K562 treated with DMSO at 1 percent for 12 hours (cell line): ENCODE results near the gene TMSB4X. TPM values are rescaled to one million over a fixed set of nuclear protein-coding genes. Genes with fewer than 3 reads are reported as not detected.

Experiments
- total RNA-seq: library from RNA; unstranded; fragments of 300-600 nt; gene quantifications from 2 replicates; pipeline ENCODE4 v1.2.3, GENCODE V29; 2022; ENCODE audit not compliant: insufficient read depth

The TMSB4X gene
- 3,042 and 3,642 TPM in 2 replicates for total RNA-seq

GRCh38 chrX:12974796-12975669 lies at the start of gene TMSB4X:
Gene TMSB4X (plus strand): TSS chrX:12975110.

Other genes starting within 250 kb of the TMSB4X start
- 10.4 and 29.7 TPM in 2 replicates for gene PRPS2, start 183.7 kb upstream of the TMSB4X start, total RNA-seq
- gene TLR7, start 108.0 kb upstream of the TMSB4X start, total RNA-seq, result 0.44 TPM in 1 of 2 replicates, not detected in the other
- not detected in 2 replicates for gene TLR8, start 68.5 kb upstream of the TMSB4X start, total RNA-seq
- not detected in 2 replicates for gene FAM9C, start 69.5 kb downstream of the TMSB4X start, total RNA-seq